Fibroblast of pulmonary artery (primary cell): ENCODE data around the gene STRA8.

Experiments
- DNase-seq: peaks from one replicate; pipeline ENCODE4 v3.0.0-alpha.2; 2010; ENCODE audit warnings: low read depth
- H3K4me3 ChIP-seq: replicated peaks from 2 replicates; pipeline ENCODE4 v1.5.1; 2011; ENCODE audit warnings: low read depth, mild to moderate bottlenecking, control low read depth, low read length, moderate library complexity
- CTCF ChIP-seq: IDR thresholded peaks from 2 replicates; pipeline ENCODE4 v1.5.1; 2011; ENCODE audit warnings: mild to moderate bottlenecking, control low read depth, low read length, inconsistent platforms; ENCODE audit errors: missing control alignments

Gene STRA8

DNA sequence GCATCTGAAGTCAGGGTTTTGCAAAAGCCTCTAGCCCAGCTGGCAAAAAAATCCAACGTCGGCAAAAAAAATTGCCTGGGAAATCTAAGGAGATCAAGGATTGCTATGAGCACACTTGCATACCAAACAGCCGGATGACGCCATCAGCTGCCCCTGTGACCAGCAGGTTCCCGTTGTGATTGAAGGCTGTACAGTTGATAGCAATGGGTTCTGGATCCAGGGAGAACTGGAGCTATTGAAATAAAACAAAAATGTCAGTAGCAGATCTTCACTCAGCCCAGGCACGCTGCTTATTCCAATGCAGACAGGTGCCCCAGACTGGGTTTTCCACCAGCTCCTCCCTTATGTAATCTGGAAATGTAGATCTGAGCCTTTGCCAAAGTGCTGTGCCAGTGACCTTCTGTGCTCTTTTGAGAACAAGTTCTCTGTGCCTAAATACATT, 44.4 kb upstream of the STRA8 start:
- H3K4me3 ChIP-seq, result no peak overlapping the region
- no peak for DNase-seq
- TF ChIP-seq CTCF, result no peak

GRCh38 chr7:135189961-135190360, 43.7 kb upstream of the STRA8 start:
- DNase-seq, result no peak
- H3K4me3 ChIP-seq, result no peak overlapping the region
- no peak for TF ChIP-seq CTCF

- TF ChIP-seq CTCF, result no peak
- no peak overlapping the region for H3K4me3 ChIP-seq
- no peak for DNase-seq
These were observed 42.9 kb upstream of the STRA8 start for GRCh38 chr7:135190703-135191102.

- no peak for TF ChIP-seq CTCF
- DNase-seq, result no peak
- H3K4me3 ChIP-seq, result no peak overlapping the region
These were observed 40.6 kb upstream of the STRA8 start for GRCh38 chr7:135192914-135193536.

DNA sequence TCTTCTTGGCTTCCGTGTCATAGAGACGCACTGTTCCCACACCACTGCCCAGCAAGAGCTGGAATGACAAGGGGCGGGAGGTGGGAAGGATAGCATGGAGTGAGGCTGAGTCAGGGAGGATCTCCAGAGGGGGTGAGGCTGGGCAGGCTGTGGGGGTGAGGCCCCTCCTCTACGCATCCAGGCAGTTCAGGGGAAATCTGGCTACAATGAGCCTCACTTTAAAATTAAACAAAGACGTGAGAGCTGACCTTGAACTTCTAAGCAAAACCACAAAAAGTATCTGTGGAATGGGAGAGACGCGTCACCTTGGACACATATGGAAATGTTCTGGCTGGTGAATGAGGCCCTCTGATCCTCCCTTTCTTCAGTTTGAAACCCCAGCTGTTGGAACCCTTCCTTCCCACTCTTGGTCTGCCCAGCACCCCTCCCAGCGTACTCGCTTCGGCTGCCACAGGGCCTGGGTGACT, 40.0 kb upstream of the STRA8 start:
- H3K4me3 ChIP-seq, result no peak overlapping the region
- no peak for TF ChIP-seq CTCF
- DNase-seq, result peak; percentile 49

DNA sequence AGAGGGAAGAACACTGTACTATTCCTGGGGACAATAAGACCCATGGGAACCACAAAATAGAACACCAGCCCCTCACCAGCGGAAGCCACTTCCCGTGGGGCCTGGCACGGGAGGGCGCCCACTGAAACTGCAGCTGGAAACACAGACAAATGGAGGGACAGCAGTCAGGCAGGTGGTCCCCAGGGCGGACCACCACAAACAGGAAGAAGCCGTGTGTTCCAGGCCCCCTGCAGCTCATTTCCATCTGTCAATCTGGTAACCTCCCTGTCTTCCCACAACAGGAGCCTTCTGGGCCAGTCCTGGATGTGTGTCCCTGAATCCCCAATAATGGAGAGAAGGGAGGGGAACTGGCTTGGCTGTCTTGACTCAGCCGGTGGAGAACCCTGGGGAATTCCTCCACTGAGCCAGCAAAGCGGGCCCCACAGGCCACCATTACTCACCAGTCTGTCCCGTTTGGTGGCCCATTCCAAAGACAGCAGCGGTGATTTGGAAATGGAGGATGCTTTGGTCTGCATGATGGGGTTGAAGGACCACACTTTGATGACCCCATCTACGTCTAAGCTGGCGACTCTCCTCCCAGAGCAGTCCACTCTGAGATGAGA, 39.0 kb upstream of the STRA8 start:
- DNase-seq, result no peak
- no peak overlapping the region for H3K4me3 ChIP-seq
- TF ChIP-seq CTCF, result no peak

GRCh38 chr7:135195156-135195555, 38.5 kb upstream of the STRA8 start:
- DNase-seq, result no peak
- TF ChIP-seq CTCF, result no peak
- no peak overlapping the region for H3K4me3 ChIP-seq
